NB4 (cell line): Measurements from ENCODE around the gene CREB3L1.

Experiments used
- CTCF ChIP-seq: IDR thresholded peaks from one replicate; pipeline ENCODE4 v1.5.1; 2012; ENCODE audit warnings: low read depth, low read length
- POLR2A ChIP-seq: IDR thresholded peaks from 2 replicates; pipeline ENCODE4 v1.6.1; 2011; ENCODE audit warnings: mild to moderate bottlenecking; ENCODE audit not compliant: insufficient read length; ENCODE audit errors: extremely low read depth

- TF ChIP-seq CTCF (no peak), POLR2A (peak; percentile 45)
Observed at GRCh38 chr11:46242952-46243795, 34.3 kb upstream of the CREB3L1 start.
